WTC11 (cell line): ENCODE measurements around the gene NUP98.

Experiments
- CBFB ChIP-seq: sonication (generic); formaldehyde crosslinking; IDR thresholded peaks from 2 replicates; pipeline ENCODE4 v1.8.1; 2022; ENCODE audit warnings: mild to moderate bottlenecking, low read depth, missing genetic modification reagents
- CTCF ChIP-seq: fragments of 200-600 bp; IDR thresholded peaks from 2 replicates; pipeline ENCODE4 v1.8.0; 2022; ENCODE audit warnings: antibody characterized with exemption
- E2F5 ChIP-seq: sonication (generic); formaldehyde crosslinking; IDR thresholded peaks from 2 replicates; pipeline ENCODE4 v1.8.1; 2022; ENCODE audit warnings: mild to moderate bottlenecking, moderate library complexity, missing genetic modification reagents
- ELF4 ChIP-seq: sonication (generic); formaldehyde crosslinking; IDR thresholded peaks from 2 replicates; pipeline ENCODE4 v1.8.1; 2022; ENCODE audit warnings: low read depth, mild to moderate bottlenecking, moderate library complexity, missing genetic modification reagents
- JUN ChIP-seq: sonication (generic); formaldehyde crosslinking; IDR thresholded peaks from 2 replicates; pipeline ENCODE4 v1.8.0; 2023; ENCODE audit warnings: mild to moderate bottlenecking, missing genetic modification reagents
- MAX ChIP-seq: sonication (generic); formaldehyde crosslinking; IDR thresholded peaks from 2 replicates; pipeline ENCODE4 v1.8.0; 2022; ENCODE audit warnings: mild to moderate bottlenecking, missing genetic modification reagents
- ZNF671 ChIP-seq: fragments of 250-450 bp; sonication (Bioruptor Pico); IDR thresholded peaks from 2 replicates; pipeline ENCODE4 v1.8.0; 2021; ENCODE audit warnings: mild to moderate bottlenecking

- TF ChIP-seq CTCF (no peak), JUN (CRISPR knock-in tag) (no peak), E2F5 (no peak), ELF4 (no peak), MAX (no peak), CBFB (CRISPR knock-in tag) (no peak), ZNF671 (CRISPR knock-in tag) (no peak)
Measured at GRCh38 chr11:3830088-3830487, 32.7 kb upstream of the NUP98 start.
